ENCODE results near the gene ANKZF1. TPM values are rescaled to one million over a fixed set of nuclear protein-coding genes. Genes with fewer than 3 reads are reported as not detected.
A peak's percentile ranks its signal among the peaks of the same experiment; 100 is the strongest.

ANKZF1 gene
- total RNA-seq, 4 donors from 2014 or later = 45.9 to 97.6 (median 52.5) TPM

DNA sequence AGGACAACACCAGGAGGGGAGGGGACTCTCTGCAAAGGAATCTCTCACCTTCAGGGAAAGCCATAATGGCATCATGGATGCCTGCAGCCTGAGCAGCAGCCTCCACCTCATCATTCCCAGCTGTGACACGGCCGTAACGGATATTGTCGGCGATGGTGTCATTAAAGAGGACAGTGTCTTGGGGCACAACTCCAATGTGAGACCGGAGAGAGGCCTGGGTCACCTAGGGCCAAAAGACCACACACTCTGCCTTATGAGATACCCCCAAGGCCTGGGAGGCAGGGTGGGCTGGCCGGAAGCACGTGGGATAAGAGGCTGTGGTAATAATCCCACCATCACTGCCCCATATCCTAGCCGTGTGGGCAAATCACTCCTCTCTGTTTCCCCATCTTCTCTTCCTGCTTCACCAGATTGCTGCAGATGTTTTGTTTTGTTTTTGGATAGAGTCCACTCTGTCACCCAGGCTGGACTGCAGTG lies 18.7 kb upstream of the ANKZF1 start:
- DNase-seq (ENCODE audit: low spot score in 2 of 2) = peak in 1 of 2 donors; percentile 72
- no peak for TF ChIP-seq POLR2A (IDR thresholded peaks at IDR 0.05)
- TF ChIP-seq, protein P1, sequence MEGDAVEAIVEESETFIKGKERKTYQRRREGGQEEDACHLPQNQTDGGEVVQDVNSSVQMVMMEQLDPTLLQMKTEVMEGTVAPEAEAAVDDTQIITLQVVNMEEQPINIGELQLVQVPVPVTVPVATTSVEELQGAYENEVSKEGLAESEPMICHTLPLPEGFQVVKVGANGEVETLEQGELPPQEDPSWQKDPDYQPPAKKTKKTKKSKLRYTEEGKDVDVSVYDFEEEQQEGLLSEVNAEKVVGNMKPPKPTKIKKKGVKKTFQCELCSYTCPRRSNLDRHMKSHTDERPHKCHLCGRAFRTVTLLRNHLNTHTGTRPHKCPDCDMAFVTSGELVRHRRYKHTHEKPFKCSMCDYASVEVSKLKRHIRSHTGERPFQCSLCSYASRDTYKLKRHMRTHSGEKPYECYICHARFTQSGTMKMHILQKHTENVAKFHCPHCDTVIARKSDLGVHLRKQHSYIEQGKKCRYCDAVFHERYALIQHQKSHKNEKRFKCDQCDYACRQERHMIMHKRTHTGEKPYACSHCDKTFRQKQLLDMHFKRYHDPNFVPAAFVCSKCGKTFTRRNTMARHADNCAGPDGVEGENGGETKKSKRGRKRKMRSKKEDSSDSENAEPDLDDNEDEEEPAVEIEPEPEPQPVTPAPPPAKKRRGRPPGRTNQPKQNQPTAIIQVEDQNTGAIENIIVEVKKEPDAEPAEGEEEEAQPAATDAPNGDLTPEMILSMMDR (IDR thresholded peaks at IDR 0.05) = no peak
- WGBS, 2 donors = 86 to 94% methylated on average over 9 of the region's 9 CpGs
- intact Hi-C loops (cut with DNase I; ENCODE audit: low total_unique reads) = no loop called here
- H3K4me3 ChIP-seq (ENCODE audit: low read depth, poor library complexity, severe bottlenecking) = no peak overlapping the region

DNA sequence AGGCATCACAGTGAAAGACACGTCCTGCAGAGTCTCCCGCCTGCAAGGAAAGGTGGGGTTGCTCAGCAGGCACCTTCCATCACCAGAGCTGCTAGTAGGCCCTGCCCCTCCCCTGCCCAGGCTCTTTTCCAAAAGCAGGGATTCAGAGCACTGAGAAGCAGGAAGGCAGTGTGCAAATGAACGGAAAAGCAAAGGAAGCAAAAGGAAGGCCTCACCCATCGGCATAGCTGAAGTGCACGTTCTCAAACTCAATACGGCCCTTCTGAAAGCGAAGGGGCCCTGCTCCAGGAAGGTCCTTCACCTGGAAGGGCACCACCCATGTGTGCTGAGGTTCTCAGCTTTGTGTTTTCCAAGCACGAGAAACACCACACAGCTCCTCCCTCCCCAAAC lies 16.6 kb upstream of the ANKZF1 start:
- no peak for TF ChIP-seq POLR2A (IDR thresholded peaks at IDR 0.05)
- TF ChIP-seq, protein P1 (IDR thresholded peaks at IDR 0.05) = no peak
- no peak overlapping the region for H3K4me3 ChIP-seq (ENCODE audit: low read depth, poor library complexity, severe bottlenecking)
- intact Hi-C loops (cut with DNase I; ENCODE audit: low total_unique reads) = no loop called here
- 87 to 90% methylated on average over 8 of the region's 8 CpGs for WGBS, 2 donors
- peak in 1 of 2 donors; percentile 34 for DNase-seq (ENCODE audit: low spot score in 2 of 2)

DNA sequence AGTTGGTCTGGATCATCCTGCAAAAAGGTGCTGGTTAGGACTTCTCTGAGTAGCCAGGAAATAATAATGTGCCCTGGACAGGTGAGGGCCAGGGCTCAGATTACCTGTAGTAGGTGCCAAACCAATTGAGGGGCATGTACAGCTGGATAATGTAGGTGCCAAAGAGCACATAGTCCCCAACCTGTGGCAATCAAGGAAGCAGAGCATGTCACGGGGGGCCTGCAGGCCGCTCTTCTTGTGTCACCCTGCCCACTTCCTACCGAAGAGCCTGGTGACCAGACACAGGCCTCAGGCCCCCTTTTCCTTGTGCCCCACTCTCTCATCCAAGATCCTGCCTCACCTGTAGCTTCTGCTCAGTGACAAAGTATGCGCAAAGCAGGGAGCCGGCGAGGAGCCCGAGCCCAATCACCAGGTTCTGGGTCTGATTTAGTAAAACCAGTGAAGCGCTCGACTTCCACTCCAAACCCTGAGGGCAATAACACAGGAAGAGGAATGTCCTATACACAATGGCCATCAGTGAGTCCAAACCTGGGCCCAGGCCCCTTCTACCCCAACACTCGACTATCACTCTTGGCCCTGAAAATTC lies 16.0 kb upstream of the ANKZF1 start:
- peak in 1 of 2 donors; percentile 58 for DNase-seq (ENCODE audit: low spot score in 2 of 2)
- intact Hi-C loops (cut with DNase I; ENCODE audit: low total_unique reads) = no loop called here
- TF ChIP-seq, protein P1 (IDR thresholded peaks at IDR 0.05) = no peak
- TF ChIP-seq POLR2A (IDR thresholded peaks at IDR 0.05) = no peak
- WGBS, 2 donors = 94% methylated on average over 10 of the region's 10 CpGs
- H3K4me3 ChIP-seq (ENCODE audit: low read depth, poor library complexity, severe bottlenecking) = no peak overlapping the region

DNA sequence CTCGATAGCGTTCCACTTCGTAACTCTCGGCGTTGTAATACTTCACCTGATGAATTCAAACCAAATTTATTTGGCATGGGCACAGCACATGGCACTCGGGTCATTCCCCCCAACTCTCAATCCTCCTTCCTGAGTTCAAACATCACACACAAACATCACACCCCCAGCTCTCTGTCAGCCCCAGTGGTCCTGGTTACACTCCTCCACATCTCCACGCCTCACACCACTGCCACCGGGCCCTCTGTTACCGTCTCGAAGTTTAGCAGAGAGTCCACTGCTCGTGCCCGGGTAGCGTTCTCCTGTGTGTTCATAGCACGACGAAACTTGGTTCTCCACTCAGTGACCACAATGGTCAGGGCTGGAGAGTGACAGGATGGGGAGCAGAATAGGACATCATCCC lies 15.5 kb upstream of the ANKZF1 start:
- 92 to 97% methylated on average over 15 of the region's 15 CpGs for WGBS, 2 donors
- TF ChIP-seq, protein P1 (IDR thresholded peaks at IDR 0.05) = no peak
- no peak for TF ChIP-seq POLR2A (IDR thresholded peaks at IDR 0.05)
- no peak overlapping the region for H3K4me3 ChIP-seq (ENCODE audit: low read depth, poor library complexity, severe bottlenecking)
- no peak for DNase-seq (ENCODE audit: low spot score in 2 of 2)
- intact Hi-C loops (cut with DNase I; ENCODE audit: low total_unique reads) = no loop called here

DNA sequence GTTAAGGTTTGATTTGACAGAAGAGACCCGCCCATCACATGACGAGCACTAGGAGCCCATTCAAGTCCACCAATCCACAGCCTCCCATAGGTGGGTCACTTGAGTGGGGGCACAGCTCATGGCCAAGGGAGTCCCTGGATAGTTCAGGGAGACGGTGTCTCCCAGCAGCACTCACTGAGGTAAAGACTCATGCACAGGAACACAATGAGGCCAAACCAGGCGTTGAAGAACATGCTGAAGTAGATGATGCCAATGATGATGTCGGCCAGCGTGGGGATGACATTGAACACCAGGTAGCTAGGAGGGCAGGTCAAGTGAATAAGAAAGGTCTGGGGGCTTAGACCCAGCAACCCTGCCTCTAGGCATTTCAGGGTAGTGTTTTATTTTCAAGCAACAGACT lies 14.8 kb upstream of the ANKZF1 start:
- intact Hi-C loops (cut with DNase I; ENCODE audit: low total_unique reads) = no loop called here
- TF ChIP-seq, protein P1 (IDR thresholded peaks at IDR 0.05) = no peak
- no peak overlapping the region for H3K4me3 ChIP-seq (ENCODE audit: low read depth, poor library complexity, severe bottlenecking)
- no peak for DNase-seq (ENCODE audit: low spot score in 2 of 2)
- WGBS, 2 donors = 90 to 92% methylated on average over 6 of the region's 6 CpGs
